Right atrium auricular region (tissue), 2 donors: ENCODE results near the gene ASAP2. TPM values are rescaled to one million over a fixed set of nuclear protein-coding genes. Genes with fewer than 3 reads are reported as not detected.

Experiments
- DNase-seq: peaks from one replicate; pipeline ENCODE4 v3.0.0-alpha.2; 2019; ENCODE audit warnings: low spot score
- H3K27ac ChIP-seq, 2 donors: fragments of 200-600 bp; sonication (generic); 1 replicate in 1 of 2; 2 replicates in 1 of 2; pipeline ENCODE4 v1.5.1; 2016 to 2019
- H3K27me3 ChIP-seq, 2 donors: fragments of 200-600 bp; sonication (generic); one replicate each; pipeline versions ENCODE4 v1.5.1 to v1.6.0; 2017 to 2019
- H3K36me3 ChIP-seq: fragments of 200-600 bp; sonication (generic); one replicate; pipeline ENCODE4 v1.5.1; 2016
- H3K4me1 ChIP-seq, 2 donors: fragments of 200-600 bp; sonication (generic); one replicate each; pipeline versions ENCODE4 v1.5.1 to v1.6.0; 2017 to 2019
- H3K4me3 ChIP-seq, 2 donors: fragments of 200-600 bp; sonication (generic); 1 replicate in 1 of 2; 2 replicates in 1 of 2; pipeline ENCODE4 v1.5.1; 2017 to 2019; ENCODE audit warnings: mild to moderate bottlenecking in 1 of 2, moderate library complexity in 1 of 2
- H3K9me3 ChIP-seq, 2 donors: fragments of 200-600 bp; sonication (generic); one replicate each; pipeline ENCODE4 v1.5.1; 2019
- CTCF ChIP-seq, 2 donors: fragments of 200-600 bp; sonication (generic); IDR thresholded peaks; one replicate each; pipeline ENCODE4 v1.5.1; 2019; ENCODE audit warnings: antibody characterized with exemption in 2 of 2
- total RNA-seq, 2 donors: library from RNA; depleted of rRNA; stranded (reverse); fragments of >200 nt; gene quantifications; one replicate each; pipeline ENCODE4 v1.1.0, GENCODE V29; 2016

The ASAP2 gene
- total RNA-seq, 2 donors from 2014 or later: 13.2 to 20.3 TPM

- H3K4me3 ChIP-seq: no peak overlapping the region
- peaks cover 0 to 13% of the 10 kb centered on the region in 2 donors for H3K4me1 ChIP-seq
- no peak for TF ChIP-seq CTCF (IDR thresholded peaks at IDR 0.05)
- no peak for DNase-seq
- no peaks in the 10 kb centered on the region for H3K9me3 ChIP-seq
- H3K27ac ChIP-seq: no peak overlapping the region
- no peaks in the 10 kb centered on the region for H3K27me3 ChIP-seq
- no peaks in the 10 kb centered on the region for H3K36me3 ChIP-seq
Measured at GRCh38 chr2:9164112-9164608, 42.5 kb upstream of the ASAP2 start.

- no peak for TF ChIP-seq CTCF (IDR thresholded peaks at IDR 0.05)
- DNase-seq: peak; percentile 80
- Histone ChIP-seq H3K27ac (peak overlapping the region; percentile 49 to 69), H3K27me3 (no peaks in the 10 kb centered on the region), H3K4me3 (no peak overlapping the region), H3K9me3 (no peaks in the 10 kb centered on the region), H3K36me3 (no peaks in the 10 kb centered on the region), H3K4me1 (peaks cover 0 to 13% of the 10 kb centered on the region in 2 donors)
Measured at GRCh38 chr2:9165625-9166024, 41.0 kb upstream of the ASAP2 start.

- no peak for DNase-seq
- TF ChIP-seq CTCF (IDR thresholded peaks at IDR 0.05): no peak
- peaks cover 0 to 13% of the 10 kb centered on the region in 2 donors for H3K4me1 ChIP-seq
Measured at GRCh38 chr2:9166579-9167377, 39.8 kb upstream of the ASAP2 start.

GRCh38 chr2:9167718-9168657 is 38.6 kb upstream of the ASAP2 start:
- H3K4me3 ChIP-seq: no peak overlapping the region

More at GRCh38 chr2:9166579-9167377, 39.8 kb upstream of the ASAP2 start:
- H3K9me3 ChIP-seq: no peaks in the 10 kb centered on the region
- H3K27me3 ChIP-seq: no peaks in the 10 kb centered on the region
- H3K27ac ChIP-seq: peak overlapping the region; percentile 49 to 69
- H3K4me3 ChIP-seq: no peak overlapping the region
- no peaks in the 10 kb centered on the region for H3K36me3 ChIP-seq

More at GRCh38 chr2:9167718-9168657, 38.6 kb upstream of the ASAP2 start:
- no peaks in the 10 kb centered on the region for H3K36me3 ChIP-seq
- peaks cover 0 to 13% of the 10 kb centered on the region in 2 donors for H3K4me1 ChIP-seq
- DNase-seq: no peak
- H3K27me3 ChIP-seq: no peaks in the 10 kb centered on the region
- H3K9me3 ChIP-seq: no peaks in the 10 kb centered on the region
- TF ChIP-seq CTCF (IDR thresholded peaks at IDR 0.05): no peak
- peak overlapping the region in 1 of 2 donors; percentile 69 for H3K27ac ChIP-seq
